HCT116 (cell line): ENCODE results near the gene OSBPL5.

ENCODE experiments used
- CEBPB ChIP-seq: IDR thresholded peaks from 2 replicates; pipeline ENCODE4 v1.6.1; 2012; ENCODE audit warnings: low read depth
- CTCF ChIP-seq, 3 experiments: fragments of 200-600 bp in 1 of 3; sonication (generic) in 1 of 3; IDR thresholded peaks in 2 of 3; conservative IDR thresholded peaks in 1 of 3; 2 replicates each; pipeline ENCODE4 v1.5.1; 2012 to 2017; ENCODE audit warnings: low read depth in 2 of 3, low read length in 2 of 3, antibody characterized with exemption in 1 of 3, borderline replicate concordance in 1 of 3, control low read depth in 1 of 3, mild to moderate bottlenecking in 1 of 3, mixed read lengths in 1 of 3, mixed run types in 1 of 3, moderate library complexity in 1 of 3; ENCODE audit not compliant: insufficient read depth in 1 of 3
- EZH2 ChIP-seq: fragments of 200-600 bp; sonication (generic); IDR thresholded peaks from 2 replicates; pipeline ENCODE4 v1.6.1; 2017; ENCODE audit warnings: antibody characterized with exemption, mixed run types
- EZH2phosphoT487 ChIP-seq: fragments of 200-600 bp; IDR thresholded peaks from 2 replicates; pipeline ENCODE4 v1.6.1; 2018; ENCODE audit warnings: antibody characterized with exemption, borderline replicate concordance
- MAX ChIP-seq: IDR thresholded peaks from 2 replicates; pipeline ENCODE4 v1.6.1; 2012
- POLR2A ChIP-seq: IDR thresholded peaks from 2 replicates; pipeline ENCODE4 v1.7.0; 2011; ENCODE audit warnings: borderline replicate concordance; ENCODE audit not compliant: insufficient read depth, insufficient read length; ENCODE audit errors: extremely low read depth
- POLR2AphosphoS5 ChIP-seq: IDR thresholded peaks from 2 replicates; pipeline ENCODE4 v1.6.1; 2011; ENCODE audit warnings: mild to moderate bottlenecking, low read depth, low read length, moderate library complexity
- SP1 ChIP-seq: IDR thresholded peaks from 2 replicates; pipeline ENCODE4 v1.6.1; 2012; ENCODE audit warnings: low read depth
- YY1 ChIP-seq: IDR thresholded peaks from 2 replicates; pipeline ENCODE4 v1.6.1; 2011; ENCODE audit warnings: low read length, low read depth, moderate library complexity, mild to moderate bottlenecking; ENCODE audit not compliant: insufficient replicate concordance; ENCODE audit errors: extremely low read depth
- ZFX ChIP-seq: fragments of 450-650 bp; IDR thresholded peaks from 2 replicates; pipeline ENCODE4 v1.6.1; 2017
- ZNF274 ChIP-seq: fragments of 200-500 bp; sonication (Bioruptor generic); IDR thresholded peaks from 2 replicates; pipeline ENCODE4 v1.6.1; 2014; ENCODE audit warnings: mild to moderate bottlenecking, low read depth, low read length, inconsistent platforms
- TF ChIP-seq, protein P1 (sequence below): IDR thresholded peaks from 2 replicates; pipeline ENCODE4 v1.6.1; 2012; ENCODE audit warnings: low read depth
- TF ChIP-seq, protein P2 (sequence below): IDR thresholded peaks from 2 replicates; pipeline ENCODE4 v1.6.1; 2012

DNA sequence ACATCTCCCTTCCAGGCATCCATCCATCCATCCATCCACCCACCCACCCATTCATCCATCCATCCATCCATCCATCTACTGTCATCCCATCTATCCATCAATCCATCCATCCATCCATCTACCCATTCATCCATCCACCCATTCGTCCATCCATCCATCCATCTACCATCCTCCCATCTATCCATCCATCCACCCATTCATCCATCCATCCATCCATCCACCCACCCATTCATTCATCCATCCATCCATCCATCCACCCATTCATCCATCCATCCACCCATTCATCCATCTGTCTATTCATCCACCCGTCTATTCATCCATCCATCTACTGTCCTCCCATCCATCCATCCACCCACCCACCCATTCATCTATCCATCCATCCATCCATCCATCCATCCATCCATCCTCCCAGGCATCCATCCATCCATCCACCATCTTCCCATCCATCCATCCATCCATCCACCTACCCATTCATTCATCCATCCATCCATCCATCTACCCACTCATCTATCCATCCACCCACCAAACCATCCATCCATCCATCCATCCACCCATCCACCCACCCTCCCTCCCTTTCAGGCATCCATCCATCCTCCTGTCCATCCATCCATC, 33.7 kb downstream of the OSBPL5 start:
- TF ChIP-seq POLR2AphosphoS5 (no peak), CTCF (IDR thresholded peaks at IDR 0.05 in 2 of 3, conservative IDR thresholded peaks at IDR 0.05 in 1 of 3; ENCODE audit: borderline replicate concordance in 1 of 3, insufficient read depth in 1 of 3, low read depth in 2 of 3, low read length in 2 of 3) (no peak), MAX (no peak), POLR2A (no peak), ZNF274 (no peak), YY1 (no peak), EZH2 (no peak), ZFX (no peak), SP1 (no peak), EZH2phosphoT487 (no peak), CEBPB (no peak)
- TF ChIP-seq, protein P1, sequence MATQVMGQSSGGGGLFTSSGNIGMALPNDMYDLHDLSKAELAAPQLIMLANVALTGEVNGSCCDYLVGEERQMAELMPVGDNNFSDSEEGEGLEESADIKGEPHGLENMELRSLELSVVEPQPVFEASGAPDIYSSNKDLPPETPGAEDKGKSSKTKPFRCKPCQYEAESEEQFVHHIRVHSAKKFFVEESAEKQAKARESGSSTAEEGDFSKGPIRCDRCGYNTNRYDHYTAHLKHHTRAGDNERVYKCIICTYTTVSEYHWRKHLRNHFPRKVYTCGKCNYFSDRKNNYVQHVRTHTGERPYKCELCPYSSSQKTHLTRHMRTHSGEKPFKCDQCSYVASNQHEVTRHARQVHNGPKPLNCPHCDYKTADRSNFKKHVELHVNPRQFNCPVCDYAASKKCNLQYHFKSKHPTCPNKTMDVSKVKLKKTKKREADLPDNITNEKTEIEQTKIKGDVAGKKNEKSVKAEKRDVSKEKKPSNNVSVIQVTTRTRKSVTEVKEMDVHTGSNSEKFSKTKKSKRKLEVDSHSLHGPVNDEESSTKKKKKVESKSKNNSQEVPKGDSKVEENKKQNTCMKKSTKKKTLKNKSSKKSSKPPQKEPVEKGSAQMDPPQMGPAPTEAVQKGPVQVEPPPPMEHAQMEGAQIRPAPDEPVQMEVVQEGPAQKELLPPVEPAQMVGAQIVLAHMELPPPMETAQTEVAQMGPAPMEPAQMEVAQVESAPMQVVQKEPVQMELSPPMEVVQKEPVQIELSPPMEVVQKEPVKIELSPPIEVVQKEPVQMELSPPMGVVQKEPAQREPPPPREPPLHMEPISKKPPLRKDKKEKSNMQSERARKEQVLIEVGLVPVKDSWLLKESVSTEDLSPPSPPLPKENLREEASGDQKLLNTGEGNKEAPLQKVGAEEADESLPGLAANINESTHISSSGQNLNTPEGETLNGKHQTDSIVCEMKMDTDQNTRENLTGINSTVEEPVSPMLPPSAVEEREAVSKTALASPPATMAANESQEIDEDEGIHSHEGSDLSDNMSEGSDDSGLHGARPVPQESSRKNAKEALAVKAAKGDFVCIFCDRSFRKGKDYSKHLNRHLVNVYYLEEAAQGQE: no peak
- TF ChIP-seq, protein P2, sequence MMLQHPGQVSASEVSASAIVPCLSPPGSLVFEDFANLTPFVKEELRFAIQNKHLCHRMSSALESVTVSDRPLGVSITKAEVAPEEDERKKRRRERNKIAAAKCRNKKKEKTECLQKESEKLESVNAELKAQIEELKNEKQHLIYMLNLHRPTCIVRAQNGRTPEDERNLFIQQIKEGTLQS: no peak
